GM12878 (cell line): ENCODE measurements around the gene MAP2K1. TPM values are rescaled to one million over a fixed set of nuclear protein-coding genes. Genes with fewer than 3 reads are reported as not detected.

Experiments used
- ATAC-seq: fragments of 200-7000 bp; cut with Tn5 transposase; 3 replicates; pipeline ENCODE4 v1.9.1; 2020; ENCODE audit warnings: mild to moderate bottlenecking, moderate library complexity
- BruUV-seq: library from RNA; stranded (reverse); fragments of 400-500 nt; replicated peaks from 2 replicates; lab custom pipeline; 2021; lab: Mats Ljungman, UMichigan
- CTCF ChIA-PET: fragments of 300-600 bp; sonication (Branson Sonifier 250); formaldehyde crosslinking; extraction: SDS; loops from one replicate; lab custom pipeline; 2021; ENCODE audit warnings: inconsistent platforms; lab: Yijun Ruan, JAX
- POLR2A ChIA-PET: fragments of 350-600 bp; formaldehyde crosslinking; extraction: SDS; loops from one replicate; lab custom pipeline; 2021; ENCODE audit warnings: inconsistent platforms; lab: Charles Lee
- RAD21 ChIA-PET: fragments of 300-600 bp; sonication (Branson Sonifier 250); formaldehyde crosslinking; loops from one replicate; lab custom pipeline; 2023; ENCODE audit warnings: antibody characterized with exemption; ENCODE audit not compliant: unreplicated experiment; lab: Charles Lee
- SMC1A ChIA-PET: fragments of 300-600 bp; sonication (Branson Sonifier 250); formaldehyde crosslinking; loops from one replicate; lab custom pipeline; 2023; ENCODE audit not compliant: unreplicated experiment, uncharacterized antibody; lab: Charles Lee
- DNase-seq: peaks from one replicate; pipeline ENCODE4 v3.0.0-alpha.2; 2011; ENCODE audit warnings: low read depth, low spot score
- FAIRE-seq: peaks from 3 replicates; lab custom pipeline; 2011; peaks lifted over from hg19 to GRCh38; lab: Jason Lieb, UNC
- H2AFZ ChIP-seq: 2 replicates; pipeline ENCODE4 v1.6.0; 2011; ENCODE audit warnings: low read depth, low read length, control low read depth; ENCODE audit not compliant: control insufficient read depth
- H3K27ac ChIP-seq: 2 replicates; pipeline ENCODE4 v1.5.1; 2011; ENCODE audit warnings: control low read depth; ENCODE audit not compliant: control insufficient read depth, insufficient read depth
- H3K27me3 ChIP-seq, 2 experiments: replicated peaks in 1 of 2; 2 replicates each; pipeline versions ENCODE4 v1.6.0 to v1.6.1; 2011; ENCODE audit warnings: low read length in 1 of 2; ENCODE audit not compliant: control insufficient read depth in 2 of 2, insufficient read depth in 2 of 2
- H3K36me3 ChIP-seq, 2 experiments: 2 replicates each; pipeline ENCODE4 v1.5.1; 2011; ENCODE audit warnings: low read length in 1 of 2; ENCODE audit not compliant: control insufficient read depth in 2 of 2, insufficient read depth in 2 of 2
- H3K4me1 ChIP-seq: 2 replicates; pipeline ENCODE4 v1.6.1; 2011; ENCODE audit warnings: mild to moderate bottlenecking, low read length, moderate library complexity, mixed read lengths; ENCODE audit not compliant: control insufficient read depth, insufficient read depth
- H3K4me2 ChIP-seq: 2 replicates; pipeline ENCODE4 v1.6.0; 2011; ENCODE audit warnings: control low read depth; ENCODE audit not compliant: control insufficient read depth, insufficient read depth
- H3K4me3 ChIP-seq: fragments of 200-600 bp; sonication (generic); 2 replicates; pipeline ENCODE4 v1.5.1; 2016
- H3K79me2 ChIP-seq: 2 replicates; pipeline ENCODE4 v1.6.0; 2011; ENCODE audit warnings: low read length; ENCODE audit not compliant: control insufficient read depth, insufficient read depth
- H3K9ac ChIP-seq: 2 replicates; pipeline ENCODE4 v1.8.0; 2011; ENCODE audit warnings: low read length, control low read depth, mixed read lengths; ENCODE audit not compliant: control insufficient read depth, insufficient read depth
- H3K9me3 ChIP-seq: replicated peaks from 3 replicates; pipeline ENCODE4 v1.5.1; 2011; ENCODE audit warnings: mild to moderate bottlenecking, low read length; ENCODE audit not compliant: control insufficient read depth, insufficient read depth
- H4K20me1 ChIP-seq: 2 replicates; pipeline ENCODE4 v1.6.0; 2011; ENCODE audit not compliant: control insufficient read depth, insufficient read depth
- SPI1 ChIP-seq: IDR thresholded peaks from 2 replicates; pipeline ENCODE4 v1.6.1; 2011; ENCODE audit warnings: low read depth, mild to moderate bottlenecking, low read length, moderate library complexity, borderline replicate concordance; ENCODE audit not compliant: insufficient read depth
- SREBF2 ChIP-seq: IDR thresholded peaks from 2 replicates; pipeline ENCODE4 v1.6.1; 2012; ENCODE audit warnings: mild to moderate bottlenecking, low read length
- TARDBP ChIP-seq: IDR thresholded peaks from 2 replicates; pipeline ENCODE4 v1.6.1; 2016; ENCODE audit warnings: borderline replicate concordance
- WRNIP1 ChIP-seq: IDR thresholded peaks from 2 replicates; pipeline ENCODE4 v1.6.1; 2011; ENCODE audit warnings: low read depth, low read length, improper control_type of control experiment, borderline replicate concordance
- WGBS: methylation state at CpG from one replicate; pipeline ENCODE4 v1.1.6; 2016; ENCODE audit warnings: low lambda C conversion rate; ENCODE audit not compliant: insufficient replicate concordance, insufficient coverage; ENCODE audit errors: missing lambda C conversion rate; 5-methylcytosine and 5-hydroxymethylcytosine counted together
- in situ Hi-C: fragments of 300-500 bp; cut with MboI; formaldehyde crosslinking; loops from 9 replicates; pipeline ENCODE4 v1.14.3; 2018; ENCODE audit warnings: mixed read lengths
- intact Hi-C: fragments of 100-400 bp; cut with micrococcal nuclease; formaldehyde crosslinking; loops from one replicate; pipeline ENCODE4 v1.14.2; 2022; ENCODE audit not compliant: unreplicated experiment
- polyA plus RNA-seq, 11 experiments: library from polyadenylated mRNA; depleted of rRNA in 4 of 11; unstranded in 6 of 11; stranded (reverse) in 5 of 11; fragments of >200 nt; fragmentation: Nextera tagmentation in 4 of 11; fragmentation: Illumina TruSeq in 1 of 11; extraction: Ambion mirVana in 4 of 11; extraction: Trizol in 1 of 11; gene quantifications; 1 replicate in 1 of 11; 2 replicates in 10 of 11; pipeline versions ENCODE4 v1.2.1 to v1.2.3, GENCODE V29; 2011 to 2016; ENCODE audit warnings: inconsistent platforms in 2 of 11, missing spikeins in 2 of 11, low read depth in 1 of 11
- total RNA-seq, 4 experiments: library from RNA; depleted of rRNA in 3 of 4; stranded (reverse); fragments of >200 nt in 3 of 4; fragmentation: Illumina TruSeq in 1 of 4; extraction: Trizol in 1 of 4; gene quantifications; 2 replicates each; pipeline versions ENCODE4 v1.2.1 to v1.2.3, GENCODE V29; 2013 to 2021
- TF ChIP-seq, protein P1 (sequence below): IDR thresholded peaks from 2 replicates; pipeline ENCODE4 v1.6.1; 2011; ENCODE audit warnings: low read depth, low read length, improper control_type of control experiment, borderline replicate concordance
- TF ChIP-seq, protein P2 (sequence below): fragments of 450-650 bp; IDR thresholded peaks from 2 replicates; pipeline ENCODE4 v1.6.1; 2017; ENCODE audit warnings: mild to moderate bottlenecking, low read depth, inconsistent platforms; ENCODE audit not compliant: poor library complexity, severe bottlenecking

Gene MAP2K1
- total and polyA plus RNA-seq, 10 of the 15 experiments (the other 5 are each of a cell fraction or from before 2014, with no cell fraction given), result 11.2 to 112 (median 56.6) TPM

DNA sequence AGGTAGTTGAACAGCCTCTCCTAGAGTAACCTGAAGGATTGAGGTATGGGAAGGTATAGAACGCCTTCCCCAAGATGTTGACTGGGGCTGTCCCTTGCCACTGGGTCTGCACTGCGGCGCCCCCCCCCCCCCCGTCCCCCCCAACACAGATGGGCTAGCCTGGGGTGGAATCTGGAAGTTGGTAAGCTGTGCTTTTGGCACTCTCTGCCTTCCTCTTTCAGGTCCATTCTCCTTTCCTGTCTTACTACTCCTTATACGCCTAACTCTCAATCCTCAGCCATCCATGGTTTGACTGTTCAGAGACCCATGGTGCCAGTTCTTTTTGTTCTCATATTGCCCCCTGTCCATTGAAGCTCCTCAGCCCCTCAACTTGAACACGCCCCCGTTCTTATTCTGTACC is 42.8 kb downstream of the MAP2K1 start:
- H3K9ac ChIP-seq, result no peak overlapping the region
- no peaks in the 10 kb centered on the region for H3K9me3 ChIP-seq
- no TSS peak for BruUV-seq
- ATAC-seq, result no peak
- WGBS, result 59% methylated on average over 6 of the region's 7 CpGs
- peaks cover 70% of the 10 kb centered on the region for H3K4me1 ChIP-seq
- no peak overlapping the region for H3K4me3 ChIP-seq
- 0 out of 2 replicates have a peak, but pooled peaks have one; percentile 12 for TF ChIP-seq SPI1
- TF ChIP-seq SREBF2, result no peak
- TF ChIP-seq, protein P1, sequence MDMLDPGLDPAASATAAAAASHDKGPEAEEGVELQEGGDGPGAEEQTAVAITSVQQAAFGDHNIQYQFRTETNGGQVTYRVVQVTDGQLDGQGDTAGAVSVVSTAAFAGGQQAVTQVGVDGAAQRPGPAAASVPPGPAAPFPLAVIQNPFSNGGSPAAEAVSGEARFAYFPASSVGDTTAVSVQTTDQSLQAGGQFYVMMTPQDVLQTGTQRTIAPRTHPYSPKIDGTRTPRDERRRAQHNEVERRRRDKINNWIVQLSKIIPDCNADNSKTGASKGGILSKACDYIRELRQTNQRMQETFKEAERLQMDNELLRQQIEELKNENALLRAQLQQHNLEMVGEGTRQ, result no peak
- TF ChIP-seq, protein P2, sequence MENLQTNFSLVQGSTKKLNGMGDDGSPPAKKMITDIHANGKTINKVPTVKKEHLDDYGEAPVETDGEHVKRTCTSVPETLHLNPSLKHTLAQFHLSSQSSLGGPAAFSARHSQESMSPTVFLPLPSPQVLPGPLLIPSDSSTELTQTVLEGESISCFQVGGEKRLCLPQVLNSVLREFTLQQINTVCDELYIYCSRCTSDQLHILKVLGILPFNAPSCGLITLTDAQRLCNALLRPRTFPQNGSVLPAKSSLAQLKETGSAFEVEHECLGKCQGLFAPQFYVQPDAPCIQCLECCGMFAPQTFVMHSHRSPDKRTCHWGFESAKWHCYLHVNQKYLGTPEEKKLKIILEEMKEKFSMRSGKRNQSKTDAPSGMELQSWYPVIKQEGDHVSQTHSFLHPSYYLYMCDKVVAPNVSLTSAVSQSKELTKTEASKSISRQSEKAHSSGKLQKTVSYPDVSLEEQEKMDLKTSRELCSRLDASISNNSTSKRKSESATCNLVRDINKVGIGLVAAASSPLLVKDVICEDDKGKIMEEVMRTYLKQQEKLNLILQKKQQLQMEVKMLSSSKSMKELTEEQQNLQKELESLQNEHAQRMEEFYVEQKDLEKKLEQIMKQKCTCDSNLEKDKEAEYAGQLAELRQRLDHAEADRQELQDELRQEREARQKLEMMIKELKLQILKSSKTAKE, result no peak
- no peak for TF ChIP-seq TARDBP
- no peak for TF ChIP-seq WRNIP1
- peak overlapping the region; percentile 52 for H3K27ac ChIP-seq
- peaks cover 4 to 6% of the 10 kb centered on the region in 2 experiments; a peak in 2 of 4 replicates for H3K36me3 ChIP-seq
- H3K4me2 ChIP-seq, result no peak overlapping the region; the same call in 1 of the 2 replicates
- peaks cover 4% of the 10 kb centered on the region; the same call in 1 of the 2 replicates for H4K20me1 ChIP-seq
- no peak overlapping the region for H2AFZ ChIP-seq
- ChIA-PET RAD21 (interaction anchor here (0.7 to 4.1 kb wide), 5 partner anchors 26 to 70 kb away, joined by 3 to 19 read pairs (median 5); no protein-coding TSS in a partner anchor), POLR2A (interaction anchor here (7.3 kb wide), 1 partner anchor 27 kb away, joined by 72 read pairs; no protein-coding TSS in a partner anchor), SMC1A (interaction anchor here (1.0 to 2.5 kb wide), 3 partner anchors 18 to 28 kb away, joined by 3 to 5 read pairs (median 3); no protein-coding TSS in a partner anchor), CTCF (interaction anchor here (1.4 kb wide), 1 partner anchor 28 kb away, joined by 4 read pairs; no protein-coding TSS in a partner anchor)
- no peak for DNase-seq
- no peak for FAIRE-seq
- no peaks in the 10 kb centered on the region for H3K27me3 ChIP-seq
- intact Hi-C loops (loop anchor here (2.0 kb wide), 1 partner anchor 39 kb away; no protein-coding TSS in a partner anchor), in situ Hi-C loops (no loop called here)
- peaks cover 92% of the 10 kb centered on the region for H3K79me2 ChIP-seq
